Stimulated activated CD8-positive, alpha-beta memory T cell treated with anti-CD3 and anti-CD28 coated beads, Interleukin-7, amount 100 ng/mL, for 1 hour (primary cell): Measurements from ENCODE around the gene FOXL1.

Source experiments
- DNase-seq, 2 donors: peaks; one replicate each; pipeline ENCODE4 v3.0.0-alpha.2; 2020; ENCODE audit warnings: low read depth in 2 of 2

FOXL1 gene

DNA sequence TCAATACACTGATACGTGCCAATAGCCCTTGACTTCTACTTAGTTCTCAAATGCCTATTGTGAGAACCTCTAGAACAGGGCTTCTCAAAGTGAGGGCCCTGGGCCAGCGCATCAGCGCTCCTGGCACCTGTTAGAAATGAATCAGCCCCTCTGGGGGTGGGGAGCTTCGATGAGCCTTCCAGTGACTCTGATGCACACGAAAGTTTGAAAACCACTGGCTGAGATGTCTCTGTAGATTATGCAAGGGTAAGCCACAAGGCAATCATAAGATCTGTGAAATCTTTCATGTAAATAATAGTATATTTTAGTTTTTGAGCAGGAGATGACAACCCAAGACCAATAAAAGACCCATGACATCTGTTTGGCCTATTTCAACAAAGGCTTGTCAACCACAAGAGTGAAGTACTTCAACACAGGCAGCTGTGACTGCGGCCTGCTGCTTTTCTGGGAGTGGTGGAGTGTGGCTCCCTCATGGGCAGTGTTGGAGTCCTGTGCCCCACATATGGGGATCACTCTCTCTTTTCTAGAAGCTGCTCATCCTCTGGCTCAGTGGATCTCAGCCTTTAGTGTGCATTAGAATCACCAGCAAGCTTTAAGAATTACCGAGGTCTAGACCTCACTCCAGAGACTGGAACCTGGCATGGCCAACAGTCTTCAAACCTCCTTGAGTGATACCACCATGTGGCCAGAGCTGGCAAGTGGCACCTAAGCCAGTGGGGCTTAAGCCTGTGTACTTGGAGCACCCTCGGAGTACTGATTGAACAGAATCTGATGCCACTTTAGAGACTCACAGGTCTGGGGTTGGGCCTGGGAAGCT lies 29.1 kb upstream of the FOXL1 start:
- no peak for DNase-seq

DNA sequence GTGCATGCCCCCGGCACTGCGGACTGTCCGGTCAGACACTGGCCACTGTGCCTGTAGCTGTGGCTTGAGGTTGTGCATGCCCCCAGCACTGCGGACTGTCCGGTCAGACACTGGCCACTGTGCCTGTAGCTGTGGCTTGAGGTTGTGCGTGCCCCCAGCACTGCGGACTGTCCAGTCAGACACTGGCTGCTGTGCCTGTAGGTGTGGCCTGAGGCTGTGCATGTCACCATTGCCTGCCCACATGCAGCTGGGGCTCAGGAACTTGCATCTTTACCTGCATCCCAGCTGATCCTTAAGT lies 28.5 kb upstream of the FOXL1 start:
- no peak for DNase-seq

DNA sequence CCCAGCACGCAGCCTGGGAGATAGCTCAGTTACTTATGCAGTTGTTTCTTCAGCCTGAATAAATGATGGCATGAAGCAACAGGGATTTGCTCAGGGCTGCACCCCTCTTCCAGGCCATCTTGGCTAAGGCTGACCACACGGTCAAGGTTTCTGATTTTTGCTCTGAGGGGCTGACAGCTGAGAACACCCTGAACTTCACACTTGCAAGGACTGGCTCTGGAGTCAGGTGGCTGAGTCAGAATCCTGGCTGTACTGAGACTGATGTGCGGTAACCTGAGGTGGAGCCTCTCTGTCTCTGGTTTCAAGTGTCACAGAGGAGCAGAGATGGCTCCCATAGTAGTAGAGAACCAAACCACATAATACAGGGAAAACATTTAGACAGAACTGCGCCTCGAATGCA lies 28.1 kb upstream of the FOXL1 start:
- DNase-seq, result no peak

DNA sequence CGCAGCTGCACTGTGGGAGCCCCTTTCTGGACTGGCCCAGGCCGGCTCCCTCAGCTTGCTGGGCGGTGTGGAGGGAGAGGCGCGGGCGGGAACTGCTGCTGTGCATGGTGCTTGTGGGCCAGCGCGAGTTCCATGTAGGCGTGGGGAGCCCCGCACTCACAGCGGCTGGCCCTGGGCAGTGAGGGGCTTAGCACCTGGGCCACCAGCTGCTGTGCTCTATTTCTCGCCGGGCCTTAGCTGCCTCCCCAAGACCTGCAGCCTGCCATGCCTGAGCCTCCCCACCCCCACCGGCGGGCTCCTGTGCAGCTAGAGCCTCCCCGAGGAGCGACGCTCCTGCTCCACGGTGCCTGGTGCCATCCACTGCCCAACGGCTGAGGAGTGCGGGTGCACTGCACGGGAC lies 25.0 kb upstream of the FOXL1 start:
- no peak for DNase-seq

DNA sequence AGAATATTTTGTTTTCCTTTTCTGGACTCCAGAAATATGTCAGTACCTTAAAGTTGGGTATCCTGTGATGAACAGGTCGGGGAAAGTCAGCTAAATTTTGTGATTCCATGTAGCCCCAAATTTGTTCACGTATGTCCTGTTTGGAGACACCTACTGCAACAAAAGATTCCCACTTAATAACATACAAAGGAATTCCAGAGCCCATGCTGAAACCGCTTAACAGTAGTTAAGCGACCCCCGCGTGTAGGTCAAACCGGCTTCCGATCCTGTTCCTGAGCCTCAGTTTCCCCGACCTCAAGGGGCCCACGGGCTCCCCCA lies 23.8 kb upstream of the FOXL1 start:
- DNase-seq, result no peak

DNA sequence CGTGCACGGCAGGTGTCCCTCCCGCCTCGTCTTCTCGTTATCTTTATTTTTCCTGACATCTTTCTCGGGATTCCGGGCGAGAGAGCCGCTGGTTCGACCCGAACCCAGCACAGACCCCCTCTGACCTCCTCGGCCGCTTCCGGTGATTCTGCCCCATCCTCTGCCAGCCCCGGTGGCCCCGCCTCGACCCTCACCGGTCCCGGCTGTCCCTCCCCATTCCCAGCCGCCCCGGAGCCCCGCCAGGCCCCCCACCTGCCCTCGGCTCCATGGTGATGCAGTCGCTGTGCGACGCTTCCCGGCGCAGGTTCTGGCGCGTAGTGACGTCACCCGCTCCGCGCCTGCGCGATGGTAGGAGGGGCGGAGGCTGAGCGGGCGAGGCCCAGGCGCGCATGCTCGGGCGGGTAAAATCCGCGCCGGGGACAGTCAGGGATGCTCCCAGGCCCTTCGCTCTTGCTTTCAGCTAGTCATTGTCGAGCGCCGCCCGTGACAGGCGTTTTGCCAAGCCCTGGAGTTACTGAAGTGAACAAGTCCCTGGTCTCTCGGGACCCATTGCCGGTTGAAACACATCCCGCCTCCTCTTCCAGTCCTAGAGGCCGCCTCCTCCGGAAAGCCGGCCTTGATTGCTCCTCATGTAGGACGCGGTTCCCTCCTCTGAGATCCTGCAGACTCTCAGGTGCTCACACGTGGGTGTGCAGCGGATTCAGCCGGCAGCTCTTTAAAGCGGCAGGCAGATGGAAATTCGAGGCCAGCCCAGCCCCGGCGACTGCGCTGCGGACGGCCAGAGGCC lies 23.2 kb upstream of the FOXL1 start, which contains the start of gene MTHFSD:
Gene MTHFSD, minus strand, starts transcription at position 319 of the 787 bp plus-strand sequence. Its CDS starts 51 bp downstream, at position 268.
- peak; percentile 94 to 95 for DNase-seq

DNA sequence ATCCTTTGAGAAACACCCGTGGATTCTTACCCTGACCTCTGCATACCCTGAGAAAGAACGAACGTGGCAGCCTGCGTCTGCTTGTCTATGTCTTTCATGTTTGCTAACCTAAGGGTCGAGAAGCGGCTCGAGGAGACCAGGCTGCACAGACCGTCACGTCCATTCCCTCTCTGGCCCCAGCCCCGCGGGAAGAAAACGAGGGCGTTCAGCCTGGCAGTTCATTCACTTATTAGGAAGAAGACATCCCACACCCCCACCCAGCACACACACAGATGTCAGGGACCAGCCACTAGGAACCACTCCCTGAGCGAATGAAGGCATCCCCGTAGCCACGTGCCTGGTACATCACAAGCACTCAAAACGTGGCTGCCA lies 22.7 kb upstream of the FOXL1 start:
- DNase-seq, result no peak

DNA sequence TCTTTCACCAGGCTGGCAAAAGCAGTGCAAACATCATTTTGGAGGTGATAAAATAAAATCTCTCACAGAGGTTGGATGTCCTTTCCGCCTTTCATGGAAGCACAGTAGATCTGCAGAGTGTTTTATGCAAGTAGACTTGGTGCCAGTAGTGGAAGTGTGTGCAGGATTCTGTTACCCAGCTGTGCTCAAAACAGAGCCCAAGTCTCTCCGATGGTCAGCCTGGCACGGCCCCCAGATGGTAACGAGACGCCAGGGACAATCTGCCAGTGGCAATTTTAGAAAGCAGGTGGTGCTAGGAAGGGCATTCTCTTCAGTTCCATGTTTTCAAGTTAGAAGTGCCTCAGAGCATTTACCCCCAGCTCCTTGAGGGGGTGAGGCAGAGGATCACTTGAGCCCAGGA lies 21.8 kb upstream of the FOXL1 start:
- no peak for DNase-seq

DNA sequence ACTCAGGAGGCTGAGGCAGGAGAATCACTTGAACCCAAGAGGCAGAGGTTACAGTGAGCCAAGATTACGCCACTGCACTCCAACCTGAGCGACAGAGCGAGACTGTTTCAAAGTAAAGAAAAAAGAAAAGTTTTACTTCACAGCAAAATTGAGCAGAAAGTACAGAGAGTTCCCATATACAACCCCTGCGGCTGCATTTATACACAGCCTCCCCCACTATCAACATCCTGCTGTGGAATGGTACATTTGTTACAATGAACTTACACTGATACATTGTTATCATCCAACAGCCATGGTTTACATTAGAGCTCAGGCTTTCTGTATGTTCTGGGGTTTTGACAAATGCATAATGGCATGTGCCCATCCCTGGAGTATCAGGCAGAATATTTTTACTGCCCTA lies 20.8 kb upstream of the FOXL1 start:
- no peak for DNase-seq

DNA sequence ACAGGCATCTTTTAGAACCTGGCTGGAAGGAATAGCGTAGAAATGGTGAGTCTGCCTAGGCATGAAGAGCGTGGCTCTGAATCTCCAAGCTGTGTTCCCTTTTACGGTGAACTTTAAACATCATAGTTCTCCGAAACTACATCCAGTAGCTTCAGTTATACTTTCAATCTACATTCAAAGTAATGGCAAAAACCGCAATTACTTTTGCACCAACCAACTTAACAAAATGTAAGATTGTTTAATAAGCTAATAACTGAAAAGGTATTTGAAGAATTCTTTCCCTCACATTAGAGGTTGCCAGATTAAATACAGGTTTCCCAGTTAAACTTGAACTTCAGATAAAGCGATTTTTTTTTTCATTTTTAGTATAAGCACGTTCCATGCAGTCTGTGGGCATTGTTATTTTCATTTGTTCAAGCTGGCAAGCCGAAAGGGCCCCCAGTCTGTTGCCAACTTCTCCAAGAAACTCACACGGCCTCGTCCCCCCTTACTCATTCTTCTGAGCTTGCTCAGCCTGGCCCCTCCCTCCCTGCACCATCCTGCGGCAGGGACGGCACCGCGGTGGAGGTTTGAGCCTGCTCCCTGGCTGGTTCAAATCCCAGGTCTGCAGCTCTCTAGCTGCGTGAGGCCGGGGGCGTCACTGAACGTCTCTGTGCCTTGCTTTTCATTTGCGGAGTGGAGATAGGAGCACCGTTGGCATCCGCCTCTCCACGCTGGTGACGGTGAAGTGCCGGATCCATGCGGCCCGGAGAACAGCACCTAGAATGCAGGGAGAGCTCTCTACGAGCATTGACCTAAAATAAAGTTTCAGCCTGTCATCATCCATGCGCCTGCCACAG lies 19.8 kb upstream of the FOXL1 start:
- no peak for DNase-seq

DNA sequence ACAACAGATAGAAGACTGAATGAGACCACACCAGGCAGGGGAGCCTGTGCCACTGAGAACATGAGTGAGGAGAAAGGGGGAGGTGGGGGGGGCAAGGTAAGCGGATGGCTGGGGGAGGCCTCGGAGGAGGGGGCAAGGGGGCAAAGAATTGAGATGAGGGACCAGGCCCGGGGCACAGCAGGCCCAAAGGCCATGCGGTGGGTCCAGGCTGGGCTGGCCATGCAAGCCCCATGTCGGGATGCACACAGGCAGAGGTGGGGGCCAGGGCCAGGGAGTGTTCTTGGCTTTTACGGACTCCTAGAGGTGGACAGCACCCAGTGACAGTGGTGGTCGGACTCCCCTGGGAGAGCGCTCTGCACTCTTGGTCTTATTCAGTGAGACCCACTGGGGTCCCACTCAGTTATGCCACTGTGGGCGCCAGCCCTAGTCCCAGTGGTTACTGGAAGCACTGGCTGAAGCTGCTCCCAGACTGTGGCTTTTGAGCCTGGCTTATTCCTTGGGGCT lies 18.5 kb upstream of the FOXL1 start:
- DNase-seq, result no peak

DNA sequence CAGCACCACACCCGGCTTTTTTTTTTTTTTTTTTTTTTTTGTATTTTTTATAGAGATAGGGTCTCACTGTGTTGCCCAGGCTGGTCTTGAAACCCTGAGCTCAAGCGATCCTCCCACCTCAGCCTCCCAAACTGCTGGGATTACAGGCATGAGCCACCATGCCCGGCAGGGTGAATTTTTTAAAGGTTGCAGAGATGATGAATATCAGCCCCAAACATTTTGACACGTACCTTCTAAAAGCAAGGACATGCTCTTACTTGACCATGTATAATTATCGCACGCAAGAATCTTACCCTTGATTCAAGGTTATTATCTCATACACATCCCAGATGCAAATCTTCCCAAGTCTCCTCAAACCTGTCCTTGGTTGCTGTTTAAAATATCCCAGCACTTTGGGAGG lies 16.0 kb upstream of the FOXL1 start:
- no peak for DNase-seq

DNA sequence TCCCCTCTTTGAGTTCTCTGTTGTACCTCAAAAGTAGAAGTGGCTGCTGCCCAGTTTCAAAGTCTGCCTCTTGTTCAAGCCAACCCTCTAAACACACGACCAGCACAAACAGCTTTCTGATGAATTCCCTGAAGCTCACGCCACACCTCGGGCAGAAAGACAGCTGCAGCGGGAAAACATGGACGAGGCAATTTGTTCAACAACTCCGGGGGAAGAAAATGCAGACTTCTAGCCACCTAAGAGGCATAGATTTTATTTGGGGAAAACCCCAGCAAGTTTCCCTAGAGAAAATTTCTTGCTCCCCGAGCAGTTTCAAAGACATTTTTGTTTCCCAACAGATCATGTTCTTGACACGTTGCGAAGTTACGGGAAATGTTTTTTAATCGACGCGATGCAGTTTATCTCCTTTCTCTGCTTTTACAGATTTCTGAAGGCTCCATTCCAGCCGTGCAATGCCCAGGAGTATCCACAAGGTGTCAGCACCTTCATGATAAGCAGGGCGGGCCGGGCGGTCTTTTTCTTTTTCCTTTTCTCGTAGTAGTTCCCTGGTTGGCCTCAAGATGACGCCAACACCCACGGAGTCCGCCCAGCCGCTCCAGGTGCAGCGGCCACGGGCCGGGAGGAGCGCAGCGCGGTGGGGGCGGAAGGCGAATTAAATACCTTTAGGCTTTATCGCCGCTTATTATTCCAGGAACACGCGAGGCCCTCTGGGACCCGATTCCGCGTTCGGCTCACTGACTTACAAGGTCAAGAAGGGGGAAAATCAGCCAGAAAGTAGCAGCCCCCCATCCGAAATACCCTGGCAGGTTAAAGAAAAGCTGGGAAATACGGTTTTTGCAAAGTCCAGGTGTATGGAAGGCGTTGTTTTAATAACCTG lies 14.6 kb upstream of the FOXL1 start:
- peak; percentile 66 to 79 for DNase-seq

DNA sequence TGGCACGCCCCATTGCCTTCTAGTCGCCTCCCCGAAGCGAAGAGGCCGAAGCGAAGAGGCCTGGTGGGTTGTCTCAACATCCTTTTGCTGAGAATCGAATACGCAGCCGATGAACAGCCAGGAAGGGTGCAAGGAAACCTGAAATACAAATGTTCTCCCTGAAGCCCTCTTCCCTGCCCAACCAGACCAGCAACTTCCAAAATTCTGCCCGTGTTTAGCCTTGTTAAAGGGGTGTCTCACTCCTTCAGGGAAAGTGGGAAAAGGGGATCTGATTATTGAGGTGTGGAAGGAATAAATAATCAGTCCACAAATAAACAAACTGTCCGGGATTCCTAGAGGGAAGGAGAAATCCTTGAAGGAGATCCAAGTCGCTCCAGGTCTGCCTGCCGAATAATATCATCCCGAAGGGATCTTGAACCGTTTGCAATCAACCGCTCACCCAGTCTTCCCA lies 13.1 kb upstream of the FOXL1 start:
- DNase-seq, result no peak

DNA sequence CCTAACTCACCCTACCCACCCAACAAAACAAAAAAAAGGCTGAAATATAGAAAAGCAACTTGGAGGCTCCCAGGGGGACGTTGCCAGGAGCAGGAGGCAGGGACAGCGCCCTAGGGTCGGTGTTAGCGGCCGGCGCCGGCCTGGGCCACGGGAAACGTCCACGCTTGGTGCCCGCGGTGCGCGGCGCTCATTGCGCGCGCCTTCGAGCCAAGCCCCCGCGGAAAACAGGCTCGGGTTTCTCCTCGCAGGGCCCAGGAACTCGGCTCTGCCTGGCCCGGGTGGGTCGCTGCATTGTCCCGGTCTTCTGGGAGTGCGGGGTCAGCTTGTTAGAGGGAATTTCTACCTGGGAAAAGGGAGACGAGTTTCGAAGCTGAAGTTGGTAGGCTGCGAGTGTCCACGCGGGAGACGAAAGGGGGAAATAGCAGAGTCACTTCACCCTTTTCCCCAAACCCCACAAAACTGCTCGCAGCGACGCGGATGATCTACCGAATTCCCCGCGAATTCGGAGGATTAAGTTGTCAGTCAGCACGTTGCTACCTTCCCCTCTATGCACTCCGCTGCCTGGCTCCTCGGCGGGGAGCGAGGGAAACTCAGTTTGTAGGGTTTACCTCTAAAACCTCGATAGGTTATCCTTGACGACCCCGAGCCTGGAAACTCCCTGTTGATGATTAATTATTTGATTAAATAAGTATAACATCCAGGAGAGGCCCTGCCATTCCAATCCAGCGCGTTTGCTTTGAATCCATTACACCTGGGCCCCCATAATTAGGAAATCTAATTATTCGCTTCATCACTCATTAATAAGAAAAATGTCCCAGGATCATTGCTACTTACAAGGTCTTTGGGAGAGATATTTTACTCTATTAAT lies 12.5 kb upstream of the FOXL1 start:
- DNase-seq, result no peak

DNA sequence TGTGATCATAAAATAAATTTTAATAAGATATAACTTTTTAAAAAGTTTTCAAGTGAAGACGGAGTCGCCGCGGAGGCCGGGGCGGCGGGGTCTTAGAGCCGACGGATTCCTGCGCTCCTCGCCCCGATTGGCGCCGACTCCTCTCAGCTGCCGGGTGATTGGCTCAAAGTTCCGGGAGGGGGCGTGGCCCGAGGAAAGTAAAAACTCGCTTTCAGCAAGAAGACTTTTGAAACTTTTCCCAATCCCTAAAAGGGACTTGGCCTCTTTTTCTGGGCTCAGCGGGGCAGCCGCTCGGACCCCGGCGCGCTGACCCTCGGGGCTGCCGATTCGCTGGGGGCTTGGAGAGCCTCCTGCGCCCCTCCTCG lies 11.8 kb upstream of the FOXL1 start, which contains the start of gene FOXC2:
Gene FOXC2, plus strand, starts transcription at position 229 of the 365 bp plus-strand sequence. CDS start 507 bp downstream, outside the sequence.
- no peak for DNase-seq

DNA sequence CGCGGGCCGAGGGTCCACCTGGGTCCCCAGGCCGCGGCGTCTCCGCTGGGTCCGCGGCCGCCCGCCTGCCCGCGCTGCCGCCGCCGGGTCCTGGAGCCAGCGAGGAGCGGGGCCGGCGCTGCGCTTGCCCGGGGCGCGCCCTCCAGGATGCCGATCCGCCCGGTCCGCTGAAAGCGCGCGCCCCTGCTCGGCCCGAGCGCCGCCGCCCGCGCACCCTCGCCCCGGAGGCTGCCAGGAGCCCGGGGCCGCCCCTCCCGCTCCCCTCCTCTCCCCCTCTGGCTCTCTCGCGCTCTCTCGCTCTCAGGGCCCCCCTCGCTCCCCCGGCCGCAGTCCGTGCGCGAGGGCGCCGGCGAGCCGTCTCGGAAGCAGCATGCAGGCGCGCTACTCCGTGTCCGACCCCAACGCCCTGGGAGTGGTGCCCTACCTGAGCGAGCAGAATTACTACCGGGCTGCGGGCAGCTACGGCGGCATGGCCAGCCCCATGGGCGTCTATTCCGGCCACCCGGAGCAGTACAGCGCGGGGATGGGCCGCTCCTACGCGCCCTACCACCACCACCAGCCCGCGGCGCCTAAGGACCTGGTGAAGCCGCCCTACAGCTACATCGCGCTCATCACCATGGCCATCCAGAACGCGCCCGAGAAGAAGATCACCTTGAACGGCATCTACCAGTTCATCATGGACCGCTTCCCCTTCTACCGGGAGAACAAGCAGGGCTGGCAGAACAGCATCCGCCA lies 11.2 kb upstream of the FOXL1 start:
- DNase-seq, result no peak

DNA sequence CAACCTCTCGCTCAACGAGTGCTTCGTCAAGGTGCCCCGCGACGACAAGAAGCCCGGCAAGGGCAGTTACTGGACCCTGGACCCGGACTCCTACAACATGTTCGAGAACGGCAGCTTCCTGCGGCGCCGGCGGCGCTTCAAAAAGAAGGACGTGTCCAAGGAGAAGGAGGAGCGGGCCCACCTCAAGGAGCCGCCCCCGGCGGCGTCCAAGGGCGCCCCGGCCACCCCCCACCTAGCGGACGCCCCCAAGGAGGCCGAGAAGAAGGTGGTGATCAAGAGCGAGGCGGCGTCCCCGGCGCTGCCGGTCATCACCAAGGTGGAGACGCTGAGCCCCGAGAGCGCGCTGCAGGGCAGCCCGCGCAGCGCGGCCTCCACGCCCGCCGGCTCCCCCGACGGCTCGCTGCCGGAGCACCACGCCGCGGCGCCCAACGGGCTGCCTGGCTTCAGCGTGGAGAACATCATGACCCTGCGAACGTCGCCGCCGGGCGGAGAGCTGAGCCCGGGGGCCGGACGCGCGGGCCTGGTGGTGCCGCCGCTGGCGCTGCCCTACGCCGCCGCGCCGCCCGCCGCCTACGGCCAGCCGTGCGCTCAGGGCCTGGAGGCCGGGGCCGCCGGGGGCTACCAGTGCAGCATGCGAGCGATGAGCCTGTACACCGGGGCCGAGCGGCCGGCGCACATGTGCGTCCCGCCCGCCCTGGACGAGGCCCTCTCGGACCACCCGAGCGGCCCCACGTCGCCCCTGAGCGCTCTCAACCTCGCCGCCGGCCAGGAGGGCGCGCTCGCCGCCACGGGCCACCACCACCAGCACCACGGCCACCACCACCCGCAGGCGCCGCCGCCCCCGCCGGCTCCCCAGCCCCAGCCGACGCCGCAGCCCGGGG lies 10.4 kb upstream of the FOXL1 start:
- no peak for DNase-seq
